ENCODE measurements around the gene PRKCSH.
"Not testable (repeated sequence)": the region's sequence is repeated elsewhere in the genome, so short reads cannot be mapped to it uniquely, and the experiment has no call there.

The PRKCSH gene

GRCh38 chr19:11435057-11435832 is at the start of gene PRKCSH, which contains the start of gene ODAD3:
TSS of gene PRKCSH (plus strand) at chr19:11435635. CDS start at chr19:11436118, 483 bp downstream.
TSS of gene ODAD3 (minus strand) at chr19:11435121. CDS start at chr19:11435016, 105 bp downstream.
- peak; percentile 99 for DNase-seq

GRCh38 chr19:11387162-11388034 is 48.0 kb upstream of the PRKCSH start:
- no peak for DNase-seq

- no peak for DNase-seq
Measured at GRCh38 chr19:11390359-11390758, 45.1 kb upstream of the PRKCSH start.

- DNase-seq: no peak
Measured at GRCh38 chr19:11390933-11391680, 44.3 kb upstream of the PRKCSH start.

GRCh38 chr19:11397089-11397610 is 38.3 kb upstream of the PRKCSH start:
- DNase-seq: no peak

- no peak for DNase-seq
Measured at GRCh38 chr19:11399667-11400066, 35.8 kb upstream of the PRKCSH start.

GRCh38 chr19:11400798-11401197 is 34.6 kb upstream of the PRKCSH start:
- no peak for DNase-seq

- DNase-seq: no peak
Measured at GRCh38 chr19:11401808-11402543, 33.5 kb upstream of the PRKCSH start.

- DNase-seq: no peak
Measured at GRCh38 chr19:11404588-11405222, 30.7 kb upstream of the PRKCSH start.

GRCh38 chr19:11405846-11406643 is 29.4 kb upstream of the PRKCSH start:
- DNase-seq: peak; percentile 74

- DNase-seq: not testable (repeated sequence)
Measured at GRCh38 chr19:11406703-11407236, 28.7 kb upstream of the PRKCSH start.

- DNase-seq: no peak
Measured at GRCh38 chr19:11408591-11408990, 26.8 kb upstream of the PRKCSH start.

- no peak for DNase-seq
Measured at GRCh38 chr19:11410682-11411081, 24.8 kb upstream of the PRKCSH start.

GRCh38 chr19:11414544-11414943 is 20.9 kb upstream of the PRKCSH start:
- no peak for DNase-seq

GRCh38 chr19:11416346-11417052 is 18.9 kb upstream of the PRKCSH start:
- no peak for DNase-seq

- no peak for DNase-seq
Measured at GRCh38 chr19:11418094-11418548, 17.3 kb upstream of the PRKCSH start.

- peak; percentile 64 for DNase-seq
Measured at GRCh38 chr19:11418549-11419506, 16.6 kb upstream of the PRKCSH start, which contains the start of gene RGL3. TSS of gene RGL3 (minus strand) at chr19:11419314. CDS start at chr19:11419278, 36 bp downstream.

Data from activated effector memory CD4-positive, alpha-beta T cell treated with anti-CD3 and anti-CD28 coated beads, Interleukin-2, amount 50 U/mL, for 16 hours (primary cell).